K562 (cell line): ENCODE measurements around the gene IQCN. TPM values are rescaled to one million over a fixed set of nuclear protein-coding genes. Genes with fewer than 3 reads are reported as not detected.
A peak's percentile ranks its signal among the peaks of the same experiment; 100 is the strongest.

Experiments used
- DIDO1 ChIP-seq: fragments of 450-650 bp; IDR thresholded peaks from 2 replicates; pipeline ENCODE4 v1.6.1; 2016; ENCODE audit warnings: low read depth, missing biosample characterization, missing genetic modification characterization
- HDAC2 ChIP-seq: fragments of 450-650 bp; IDR thresholded peaks from 2 replicates; pipeline ENCODE4 v1.6.1; 2016; ENCODE audit warnings: mild to moderate bottlenecking
- JUN ChIP-seq, 2 experiments: sonication (generic) in 1 of 2; formaldehyde crosslinking in 1 of 2; IDR thresholded peaks; 2 replicates each; pipeline versions ENCODE4 v1.6.1 to v1.8.0; 2012 to 2022; ENCODE audit warnings: borderline replicate concordance in 2 of 2, mild to moderate bottlenecking in 2 of 2, improper control_type of control experiment in 1 of 2, low read depth in 1 of 2, low read length in 1 of 2, missing genetic modification reagents in 1 of 2
- MCM5 ChIP-seq: fragments of 450-650 bp; IDR thresholded peaks from 2 replicates; pipeline ENCODE4 v1.6.1; 2016; ENCODE audit warnings: low read depth
- PTTG1 ChIP-seq: fragments of 450-650 bp; IDR thresholded peaks from 2 replicates; pipeline ENCODE4 v1.6.1; 2016; ENCODE audit warnings: low read depth, mild to moderate bottlenecking, missing genetic modification characterization, missing compliant biosample characterization
- SRSF1 ChIP-seq: fragments of 200-400 bp; formaldehyde crosslinking; IDR thresholded peaks from 2 replicates; pipeline ENCODE4 v1.6.1; 2017; ENCODE audit warnings: mild to moderate bottlenecking, low read depth, low read length, moderate library complexity
- TAF7 ChIP-seq: fragments of 450-650 bp; IDR thresholded peaks from 2 replicates; pipeline ENCODE4 v1.6.1; 2016; ENCODE audit warnings: missing genetic modification characterization, missing compliant biosample characterization
- ZBTB2 ChIP-seq: fragments of 450-650 bp; IDR thresholded peaks from 2 replicates; pipeline ENCODE4 v1.6.1; 2016; ENCODE audit warnings: antibody characterized with exemption
- ZBTB26 ChIP-seq: fragments of 450-650 bp; formaldehyde crosslinking; IDR thresholded peaks from 2 replicates; pipeline ENCODE4 v1.4.0; 2022; ENCODE audit warnings: missing genetic modification characterization
- ZBTB34 ChIP-seq: fragments of 250-450 bp; sonication (Bioruptor Pico); IDR thresholded peaks from 2 replicates; pipeline ENCODE4 v1.8.0; 2021; ENCODE audit warnings: mild to moderate bottlenecking, moderate library complexity
- ZNF124 ChIP-seq: sonication (generic); formaldehyde crosslinking; IDR thresholded peaks from 2 replicates; pipeline ENCODE4 v1.8.1; 2022; ENCODE audit warnings: missing genetic modification reagents
- ZNF263 ChIP-seq: sonication (generic); formaldehyde crosslinking; IDR thresholded peaks from 2 replicates; pipeline ENCODE4 v1.8.0; 2022; ENCODE audit warnings: mild to moderate bottlenecking, missing genetic modification reagents, borderline replicate concordance
- ZNF586 ChIP-seq: fragments of 450-650 bp; formaldehyde crosslinking; conservative IDR thresholded peaks from 2 replicates; pipeline ENCODE4 v1.4.0; 2020; ENCODE audit warnings: mild to moderate bottlenecking, moderate library complexity
- polyA plus RNA-seq, 8 experiments: library from polyadenylated mRNA; depleted of rRNA in 4 of 8; stranded (reverse) in 5 of 8; unstranded in 3 of 8; fragments of >200 nt; fragmentation: Nextera tagmentation in 2 of 8; fragmentation: Illumina TruSeq in 1 of 8; extraction: Ambion mirVana in 2 of 8; extraction: Trizol in 1 of 8; gene quantifications; 2 replicates each; pipeline versions ENCODE4 v1.2.1 to v1.2.3, GENCODE V29; 2011 to 2014; ENCODE audit warnings: inconsistent platforms in 1 of 8, missing spikeins in 1 of 8
- total RNA-seq, 7 experiments: library from RNA; depleted of rRNA in 6 of 7; stranded (reverse); fragments of >200 nt in 6 of 7; fragmentation: Illumina TruSeq in 2 of 7; extraction: Trizol in 2 of 7; gene quantifications; 2 replicates each; pipeline versions ENCODE4 v1.2.1 to v1.2.3, GENCODE V29; 2011 to 2021; ENCODE audit warnings: low replicate concordance in 1 of 7
- TF ChIP-seq, protein P1 (sequence below): fragments of 450-650 bp; IDR thresholded peaks from 2 replicates; pipeline ENCODE4 v1.6.1; 2016; ENCODE audit warnings: mild to moderate bottlenecking
- TF ChIP-seq, protein P2 (sequence below), 2 experiments: IDR thresholded peaks; 2 replicates each; pipeline ENCODE4 v1.6.1; 2011; ENCODE audit warnings: borderline replicate concordance in 1 of 2, control low read depth in 1 of 2, low read depth in 1 of 2, low read length in 1 of 2, mild to moderate bottlenecking in 1 of 2, mixed read lengths in 1 of 2, moderate library complexity in 1 of 2; ENCODE audit not compliant: insufficient read depth in 1 of 2, insufficient read length in 1 of 2, poor library complexity in 1 of 2, severe bottlenecking in 1 of 2; ENCODE audit errors: extremely low read depth in 1 of 2
- TF ChIP-seq, protein P3 (sequence below): sonication (generic); formaldehyde crosslinking; IDR thresholded peaks from 2 replicates; pipeline ENCODE4 v1.8.1; 2023; ENCODE audit warnings: mild to moderate bottlenecking, missing genetic modification reagents

Gene IQCN
- total and polyA plus RNA-seq, 9 of the 15 experiments (the other 6 are each of a cell fraction or from before 2014, with no cell fraction given): 0.01 to 0.07 (median 0.04) TPM; not detected in 3

GRCh38 chr19:18233224-18233825 lies 40.9 kb downstream of the IQCN start (continued):
- TF ChIP-seq ZBTB34 (CRISPR knock-in tag): no peak
- TF ChIP-seq DIDO1: no peak
- TF ChIP-seq ZBTB2: peak; percentile 31; the same call in 1 of the 2 replicates
- TF ChIP-seq, protein P1, sequence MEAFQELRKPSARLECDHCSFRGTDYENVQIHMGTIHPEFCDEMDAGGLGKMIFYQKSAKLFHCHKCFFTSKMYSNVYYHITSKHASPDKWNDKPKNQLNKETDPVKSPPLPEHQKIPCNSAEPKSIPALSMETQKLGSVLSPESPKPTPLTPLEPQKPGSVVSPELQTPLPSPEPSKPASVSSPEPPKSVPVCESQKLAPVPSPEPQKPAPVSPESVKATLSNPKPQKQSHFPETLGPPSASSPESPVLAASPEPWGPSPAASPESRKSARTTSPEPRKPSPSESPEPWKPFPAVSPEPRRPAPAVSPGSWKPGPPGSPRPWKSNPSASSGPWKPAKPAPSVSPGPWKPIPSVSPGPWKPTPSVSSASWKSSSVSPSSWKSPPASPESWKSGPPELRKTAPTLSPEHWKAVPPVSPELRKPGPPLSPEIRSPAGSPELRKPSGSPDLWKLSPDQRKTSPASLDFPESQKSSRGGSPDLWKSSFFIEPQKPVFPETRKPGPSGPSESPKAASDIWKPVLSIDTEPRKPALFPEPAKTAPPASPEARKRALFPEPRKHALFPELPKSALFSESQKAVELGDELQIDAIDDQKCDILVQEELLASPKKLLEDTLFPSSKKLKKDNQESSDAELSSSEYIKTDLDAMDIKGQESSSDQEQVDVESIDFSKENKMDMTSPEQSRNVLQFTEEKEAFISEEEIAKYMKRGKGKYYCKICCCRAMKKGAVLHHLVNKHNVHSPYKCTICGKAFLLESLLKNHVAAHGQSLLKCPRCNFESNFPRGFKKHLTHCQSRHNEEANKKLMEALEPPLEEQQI: peak; percentile 93
- TF ChIP-seq ZNF263 (CRISPR knock-in tag): peak; percentile 70; the same call in 1 of the 2 replicates
- TF ChIP-seq PTTG1 (tag): no peak
- TF ChIP-seq ZNF124 (CRISPR knock-in tag): no peak
- TF ChIP-seq TAF7 (tag): no peak
- peak; percentile 96 for TF ChIP-seq HDAC2
- TF ChIP-seq, protein P2, sequence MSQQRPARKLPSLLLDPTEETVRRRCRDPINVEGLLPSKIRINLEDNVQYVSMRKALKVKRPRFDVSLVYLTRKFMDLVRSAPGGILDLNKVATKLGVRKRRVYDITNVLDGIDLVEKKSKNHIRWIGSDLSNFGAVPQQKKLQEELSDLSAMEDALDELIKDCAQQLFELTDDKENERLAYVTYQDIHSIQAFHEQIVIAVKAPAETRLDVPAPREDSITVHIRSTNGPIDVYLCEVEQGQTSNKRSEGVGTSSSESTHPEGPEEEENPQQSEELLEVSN (IDR thresholded peaks at IDR 0.05; ENCODE audit: borderline replicate concordance in 1 of 2, extremely low read depth in 1 of 2, insufficient read depth in 1 of 2, insufficient read length in 1 of 2, low read depth in 1 of 2, low read length in 1 of 2, poor library complexity in 1 of 2, severe bottlenecking in 1 of 2): no peak
- no peak for TF ChIP-seq SRSF1
- no peak for TF ChIP-seq JUN (IDR thresholded peaks at IDR 0.05; ENCODE audit: borderline replicate concordance, low read depth, low read length)
- TF ChIP-seq JUN (CRISPR knock-in tag; IDR thresholded peaks at IDR 0.05; ENCODE audit: borderline replicate concordance): 0 out of 2 replicates have a peak, but pooled peaks have one; percentile 48
- TF ChIP-seq, protein P3, sequence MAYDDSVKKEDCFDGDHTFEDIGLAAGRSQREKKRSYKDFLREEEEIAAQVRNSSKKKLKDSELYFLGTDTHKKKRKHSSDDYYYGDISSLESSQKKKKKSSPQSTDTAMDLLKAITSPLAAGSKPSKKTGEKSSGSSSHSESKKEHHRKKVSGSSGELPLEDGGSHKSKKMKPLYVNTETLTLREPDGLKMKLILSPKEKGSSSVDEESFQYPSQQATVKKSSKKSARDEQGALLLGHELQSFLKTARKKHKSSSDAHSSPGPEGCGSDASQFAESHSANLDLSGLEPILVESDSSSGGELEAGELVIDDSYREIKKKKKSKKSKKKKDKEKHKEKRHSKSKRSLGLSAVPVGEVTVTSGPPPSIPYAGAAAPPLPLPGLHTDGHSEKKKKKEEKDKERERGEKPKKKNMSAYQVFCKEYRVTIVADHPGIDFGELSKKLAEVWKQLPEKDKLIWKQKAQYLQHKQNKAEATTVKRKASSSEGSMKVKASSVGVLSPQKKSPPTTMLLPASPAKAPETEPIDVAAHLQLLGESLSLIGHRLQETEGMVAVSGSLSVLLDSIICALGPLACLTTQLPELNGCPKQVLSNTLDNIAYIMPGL (CRISPR knock-in tag): peak; percentile 72; the same call in 1 of the 2 replicates
- no peak for TF ChIP-seq ZNF586 (CRISPR knock-in tag)
- no peak for TF ChIP-seq ZBTB26 (CRISPR knock-in tag)
- TF ChIP-seq MCM5: no peak
